ENCODE data around the gene CNKSR3. TPM values are rescaled to one million over a fixed set of nuclear protein-coding genes. Genes with fewer than 3 reads are reported as not detected.
"Not testable (repeated sequence)": the region's sequence is repeated elsewhere in the genome, so short reads cannot be mapped to it uniquely, and the experiment has no call there.

The CNKSR3 gene
- total RNA-seq, 2 donors from 2014 or later = 5.9 to 8.0 TPM

- H3K9me3 Mint-ChIP-seq = no peaks in the 10 kb centered on the region
- H3K27ac ChIP-seq (ENCODE audit: low read depth, low read length) = no peak overlapping the region
- H3K4me3 ChIP-seq (ENCODE audit: low read length) = no peak overlapping the region
- H3K27ac Mint-ChIP-seq = no peak overlapping the region
- H3K36me3 Mint-ChIP-seq (ENCODE audit: low read depth) = no peaks in the 10 kb centered on the region
- H3K36me3 ChIP-seq (ENCODE audit: control insufficient read depth, insufficient read depth, low read length) = no peaks in the 10 kb centered on the region
- peaks cover 5% of the 10 kb centered on the region for H3K4me1 ChIP-seq (ENCODE audit: control insufficient read depth, insufficient read depth, low read length)
- no peak for DNase-seq
- H3K9ac ChIP-seq (ENCODE audit: extremely low read depth, low read length, poor library complexity, severe bottlenecking) = no peak overlapping the region
- no peak for TF ChIP-seq CTCF (conservative IDR thresholded peaks at IDR 0.05)
- 95 to 97% methylated on average over 3 to 5 of the region's 5 CpGs for WGBS, 2 experiments (ENCODE audit: insufficient coverage in 1 of 2, insufficient read length in 1 of 2)
- no peaks in the 10 kb centered on the region for H3K27me3 ChIP-seq (ENCODE audit: control insufficient read depth, insufficient read depth, low read length, poor library complexity, severe bottlenecking)
- peaks cover 4% of the 10 kb centered on the region for H3K27me3 Mint-ChIP-seq (ENCODE audit: insufficient read depth)
- H3K4me3 Mint-ChIP-seq = no peak overlapping the region
- H3K4me1 Mint-ChIP-seq = peaks cover 41% of the 10 kb centered on the region
- H3K9me3 ChIP-seq (ENCODE audit: control insufficient read depth, low read length) = peaks cover 1% of the 10 kb centered on the region
Observed at GRCh38 chr6:154516276-154516675, 5.8 kb upstream of the CNKSR3 start.

DNA sequence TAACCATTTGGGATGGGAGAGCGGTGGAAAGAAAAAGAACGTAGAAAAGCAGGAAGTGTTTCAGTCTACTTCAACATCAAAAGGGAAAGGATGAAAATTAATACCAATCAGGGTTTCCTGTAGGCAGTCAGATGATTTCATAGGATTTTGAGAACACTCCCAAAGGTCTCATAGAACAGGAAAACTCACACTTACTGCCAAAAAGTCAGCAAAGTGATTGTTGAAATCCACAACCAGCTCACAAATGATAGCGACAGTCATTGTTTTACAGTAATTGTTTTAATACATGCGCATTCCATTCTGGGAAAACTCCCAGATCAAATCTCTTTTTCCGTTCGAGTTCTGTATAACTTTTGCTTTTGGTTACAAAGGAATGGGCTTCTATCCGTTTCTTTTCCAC is 5.3 kb upstream of the CNKSR3 start:
- Histone ChIP-seq H3K9me3 (ENCODE audit: control insufficient read depth, low read length) (no peaks in the 10 kb centered on the region), H3K4me3 (ENCODE audit: low read length) (no peak overlapping the region), H3K27ac (ENCODE audit: low read depth, low read length) (no peak overlapping the region), H3K36me3 (ENCODE audit: control insufficient read depth, insufficient read depth, low read length) (no peaks in the 10 kb centered on the region), H3K9ac (ENCODE audit: extremely low read depth, low read length, poor library complexity, severe bottlenecking) (no peak overlapping the region), H3K27me3 (ENCODE audit: control insufficient read depth, insufficient read depth, low read length, poor library complexity, severe bottlenecking) (no peaks in the 10 kb centered on the region), H3K4me1 (ENCODE audit: control insufficient read depth, insufficient read depth, low read length) (peaks cover 5% of the 10 kb centered on the region)
- peaks cover 4% of the 10 kb centered on the region for H3K27me3 Mint-ChIP-seq (ENCODE audit: insufficient read depth)
- no peak overlapping the region for H3K4me3 Mint-ChIP-seq
- WGBS, 2 experiments (ENCODE audit: insufficient coverage in 1 of 2, insufficient read length in 1 of 2) = 74 to 76% methylated on average over 6 to 7 of the region's 7 CpGs
- H3K36me3 Mint-ChIP-seq (ENCODE audit: low read depth) = no peaks in the 10 kb centered on the region
- DNase-seq = no peak
- H3K9me3 Mint-ChIP-seq = no peaks in the 10 kb centered on the region
- peaks cover 41% of the 10 kb centered on the region for H3K4me1 Mint-ChIP-seq
- TF ChIP-seq CTCF (conservative IDR thresholded peaks at IDR 0.05) = no peak
- no peak overlapping the region for H3K27ac Mint-ChIP-seq

DNA sequence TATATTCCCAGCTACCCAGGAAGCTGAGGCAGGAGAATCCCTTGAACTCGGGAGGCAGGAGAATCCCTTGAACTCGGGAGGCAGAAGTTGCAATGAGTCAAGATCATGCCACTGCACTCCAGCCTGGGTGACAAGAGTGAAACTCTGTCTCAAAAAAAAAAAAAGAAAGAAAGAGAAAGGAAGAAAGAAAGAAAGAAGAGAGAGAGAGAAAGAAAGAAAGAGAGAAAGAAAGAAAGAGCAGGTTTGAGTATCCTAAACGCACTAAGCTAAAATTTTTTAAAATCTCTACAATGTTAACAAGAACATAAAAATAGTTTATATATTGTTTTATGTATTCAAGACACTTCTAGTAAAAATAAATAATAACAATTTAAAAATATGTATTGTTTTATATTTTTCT is 4.6 kb upstream of the CNKSR3 start:
- not testable (repeated sequence) for DNase-seq; H3K4me3 Mint-ChIP-seq; H3K27me3 Mint-ChIP-seq (ENCODE audit: insufficient read depth); H3K9me3 ChIP-seq (ENCODE audit: control insufficient read depth, low read length); H3K9ac ChIP-seq (ENCODE audit: extremely low read depth, low read length, poor library complexity, severe bottlenecking); H3K4me3 ChIP-seq (ENCODE audit: low read length); H3K27ac ChIP-seq (ENCODE audit: low read depth, low read length); H3K36me3 Mint-ChIP-seq (ENCODE audit: low read depth); H3K4me1 ChIP-seq (ENCODE audit: control insufficient read depth, insufficient read depth, low read length); H3K27me3 ChIP-seq (ENCODE audit: control insufficient read depth, insufficient read depth, low read length, poor library complexity, severe bottlenecking); H3K27ac Mint-ChIP-seq; H3K9me3 Mint-ChIP-seq; H3K36me3 ChIP-seq (ENCODE audit: control insufficient read depth, insufficient read depth, low read length)
- H3K4me1 Mint-ChIP-seq = peaks cover 41% of the 10 kb centered on the region
- whole genome bisulfite sequencing, 2 experiments (ENCODE audit: insufficient coverage in 1 of 2, insufficient read length in 1 of 2) = 79 to 94% methylated on average over 2 of the region's 3 CpGs

DNA sequence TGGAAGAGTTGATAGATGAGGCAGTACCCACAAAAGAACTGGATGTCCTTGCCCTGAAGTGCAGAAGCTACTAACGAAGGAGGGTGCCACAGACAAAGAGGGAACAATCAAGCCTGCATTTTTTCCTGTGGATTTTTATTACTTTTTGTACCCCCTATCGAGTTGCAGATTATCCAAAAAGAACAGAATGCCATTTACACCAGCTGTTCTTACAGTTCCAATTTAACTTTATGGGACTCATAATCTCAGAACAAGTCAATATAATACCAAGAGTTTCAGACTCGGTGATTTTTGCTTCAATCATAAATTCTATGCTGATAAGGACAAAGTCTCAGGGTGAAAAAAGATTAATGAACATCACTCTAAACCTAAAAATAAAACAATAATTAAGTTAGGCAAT is 4.0 kb upstream of the CNKSR3 start:
- H3K36me3 ChIP-seq (ENCODE audit: control insufficient read depth, insufficient read depth, low read length) = no peaks in the 10 kb centered on the region
- no peak overlapping the region for H3K27ac ChIP-seq (ENCODE audit: low read depth, low read length)
- H3K27ac Mint-ChIP-seq = no peak overlapping the region
- H3K36me3 Mint-ChIP-seq (ENCODE audit: low read depth) = no peaks in the 10 kb centered on the region
- H3K27me3 ChIP-seq (ENCODE audit: control insufficient read depth, insufficient read depth, low read length, poor library complexity, severe bottlenecking) = no peaks in the 10 kb centered on the region
- H3K4me1 Mint-ChIP-seq = peaks cover 39% of the 10 kb centered on the region
- 87% methylated on average over 3 of the region's 3 CpGs for whole genome bisulfite sequencing, 2 experiments (ENCODE audit: insufficient coverage in 1 of 2, insufficient read length in 1 of 2)
- H3K9me3 ChIP-seq (ENCODE audit: control insufficient read depth, low read length) = no peaks in the 10 kb centered on the region
- DNase-seq = no peak
- peaks cover 4% of the 10 kb centered on the region for H3K27me3 Mint-ChIP-seq (ENCODE audit: insufficient read depth)
- no peaks in the 10 kb centered on the region for H3K9me3 Mint-ChIP-seq
- H3K9ac ChIP-seq (ENCODE audit: extremely low read depth, low read length, poor library complexity, severe bottlenecking) = no peak overlapping the region
- peaks cover 5% of the 10 kb centered on the region for H3K4me1 ChIP-seq (ENCODE audit: control insufficient read depth, insufficient read depth, low read length)
- no peak for TF ChIP-seq CTCF (conservative IDR thresholded peaks at IDR 0.05)
- H3K4me3 Mint-ChIP-seq = no peak overlapping the region
- no peak overlapping the region for H3K4me3 ChIP-seq (ENCODE audit: low read length)

All from endodermal cell (in vitro differentiated cells).